CD8-positive, alpha-beta memory T cell (primary cell): Measurements from ENCODE around the gene AGMO. TPM values are rescaled to one million over a fixed set of nuclear protein-coding genes. Genes with fewer than 3 reads are reported as not detected.

ENCODE experiments used
- CTCF ChIA-PET: fragments of 350-600 bp; sonication (Branson Sonifier 250); formaldehyde crosslinking; loops from one replicate; lab custom pipeline; 2021; ENCODE audit warnings: antibody characterized with exemption; lab: Charles Lee
- POLR2A ChIA-PET: fragments of 350-600 bp; sonication (Branson Sonifier 250); formaldehyde crosslinking; loops from one replicate; lab custom pipeline; 2021; ENCODE audit warnings: antibody characterized with exemption; lab: Charles Lee
- DNase-seq, 5 donors: peaks; one replicate each; pipeline versions ENCODE4 v3.0.0 to v3.0.0-alpha.2; 2020 to 2022; ENCODE audit warnings: mixed read lengths in 1 of 5
- H3K27ac ChIP-seq: one replicate; pipeline ENCODE4 v1.7.0; 2013; ENCODE audit warnings: low read depth, mild to moderate bottlenecking, low read length, moderate library complexity
- H3K27me3 ChIP-seq: 2 replicates; pipeline ENCODE4 v1.7.0; 2013; ENCODE audit warnings: low read length, mild to moderate bottlenecking; ENCODE audit not compliant: insufficient read depth, poor library complexity, severe bottlenecking
- H3K36me3 ChIP-seq: 2 replicates; pipeline ENCODE4 v1.7.0; 2013; ENCODE audit warnings: mild to moderate bottlenecking, low read length, moderate library complexity; ENCODE audit not compliant: insufficient read depth
- H3K4me1 ChIP-seq: 2 replicates; pipeline ENCODE4 v1.7.0; 2013; ENCODE audit warnings: mild to moderate bottlenecking, low read length, moderate library complexity; ENCODE audit not compliant: insufficient read depth
- H3K4me3 ChIP-seq: 2 replicates; pipeline ENCODE4 v1.7.0; 2013; ENCODE audit warnings: mild to moderate bottlenecking, low read length
- H3K9me3 ChIP-seq: 2 replicates; pipeline ENCODE4 v1.7.0; 2013; ENCODE audit warnings: mild to moderate bottlenecking, low read length
- H3K27ac Mint-ChIP-seq, 8 donors: one replicate each; pipeline ENCODE4 v1.8.0; 2020 to 2021; ENCODE audit warnings: mixed read lengths in 8 of 8, mild to moderate bottlenecking in 6 of 8, inconsistent platforms in 3 of 8, moderate library complexity in 3 of 8
- H3K27me3 Mint-ChIP-seq, 2 donors: one replicate each; pipeline ENCODE4 v1.8.0; 2020 to 2021; ENCODE audit warnings: mixed read lengths in 2 of 2, mild to moderate bottlenecking in 1 of 2, moderate library complexity in 1 of 2
- H3K36me3 Mint-ChIP-seq, 3 donors: one replicate each; pipeline ENCODE4 v1.8.0; 2020 to 2021; ENCODE audit warnings: mixed read lengths in 3 of 3, inconsistent platforms in 1 of 3, mild to moderate bottlenecking in 1 of 3
- H3K4me1 Mint-ChIP-seq, 3 donors: one replicate each; pipeline ENCODE4 v1.8.0; 2020 to 2021; ENCODE audit warnings: mixed read lengths in 3 of 3, inconsistent platforms in 1 of 3, mild to moderate bottlenecking in 1 of 3
- H3K4me3 Mint-ChIP-seq, 7 donors: one replicate each; pipeline ENCODE4 v1.8.0; 2020 to 2021; ENCODE audit warnings: mixed read lengths in 7 of 7, mild to moderate bottlenecking in 6 of 7, moderate library complexity in 4 of 7, inconsistent platforms in 2 of 7
- H3K9me3 Mint-ChIP-seq, 5 donors: one replicate each; pipeline ENCODE4 v1.8.0; 2020 to 2022; ENCODE audit warnings: mixed read lengths in 5 of 5, mild to moderate bottlenecking in 3 of 5, moderate library complexity in 2 of 5, inconsistent platforms in 1 of 5
- polyA plus RNA-seq: library from polyadenylated mRNA; unstranded; fragments of 300-500 nt; fragmentation: Illumina TruSeq; gene quantifications from one replicate; pipeline ENCODE4 v1.2.3, GENCODE V29; 2021
- total RNA-seq, 2 experiments: library from RNA; stranded (reverse); gene quantifications; one replicate each; pipeline ENCODE4 v1.2.3, GENCODE V29; 2021

Gene AGMO
- total and polyA plus RNA-seq, 3 experiments from 2014 or later = not detected

GRCh38 chr7:15292138-15292537, 269.7 kb downstream of the AGMO start:
- Mint-ChIP-seq H3K4me3 (no peak overlapping the region), H3K4me1 (no peaks in the 10 kb centered on the region)
- CTCF ChIA-PET = no interaction called here

GRCh38 chr7:15291699-15292098, 270.1 kb downstream of the AGMO start:
- DNase-seq = no peak
- H3K4me3 ChIP-seq = no peak overlapping the region
- Mint-ChIP-seq H3K27me3 (no peaks in the 10 kb centered on the region), H3K36me3 (no peaks in the 10 kb centered on the region), H3K27ac (no peak overlapping the region), H3K4me1 (no peaks in the 10 kb centered on the region), H3K4me3 (no peak overlapping the region), H3K9me3 (peaks cover 0 to 6% (median 2%) of the 10 kb centered on the region in 5 donors)
- no peaks in the 10 kb centered on the region for H3K27me3 ChIP-seq
- H3K36me3 ChIP-seq = no peaks in the 10 kb centered on the region
- no peaks in the 10 kb centered on the region for H3K4me1 ChIP-seq
- no peak overlapping the region for H3K27ac ChIP-seq
- H3K9me3 ChIP-seq = no peaks in the 10 kb centered on the region
- ChIA-PET CTCF (no interaction called here), POLR2A (no interaction called here)

More at GRCh38 chr7:15292138-15292537, 269.7 kb downstream of the AGMO start:
- Mint-ChIP-seq H3K27ac (no peak overlapping the region), H3K36me3 (no peaks in the 10 kb centered on the region), H3K27me3 (no peaks in the 10 kb centered on the region), H3K9me3 (peaks cover 0 to 6% (median 2%) of the 10 kb centered on the region in 5 donors)
- Histone ChIP-seq H3K27me3 (no peaks in the 10 kb centered on the region), H3K4me3 (no peak overlapping the region), H3K27ac (no peak overlapping the region), H3K4me1 (no peaks in the 10 kb centered on the region), H3K9me3 (no peaks in the 10 kb centered on the region), H3K36me3 (no peaks in the 10 kb centered on the region)
- POLR2A ChIA-PET = no interaction called here
- DNase-seq = no peak

- no peak overlapping the region for H3K27ac ChIP-seq
- H3K36me3 ChIP-seq = no peaks in the 10 kb centered on the region
- Mint-ChIP-seq H3K27me3 (no peaks in the 10 kb centered on the region), H3K4me3 (no peak overlapping the region), H3K9me3 (peaks cover 0 to 13% (median 4%) of the 10 kb centered on the region in 5 donors), H3K36me3 (no peaks in the 10 kb centered on the region), H3K4me1 (no peaks in the 10 kb centered on the region), H3K27ac (no peak overlapping the region)
- POLR2A ChIA-PET = no interaction called here
- CTCF ChIA-PET = no interaction called here
- no peaks in the 10 kb centered on the region for H3K4me1 ChIP-seq
- no peaks in the 10 kb centered on the region for H3K9me3 ChIP-seq
- H3K4me3 ChIP-seq = no peak overlapping the region
- H3K27me3 ChIP-seq = no peaks in the 10 kb centered on the region
- no peak for DNase-seq
These were observed 273.1 kb downstream of the AGMO start for GRCh38 chr7:15288741-15289140.

- Histone ChIP-seq H3K4me3 (no peak overlapping the region), H3K9me3 (peaks cover 5% of the 10 kb centered on the region), H3K4me1 (no peaks in the 10 kb centered on the region), H3K27ac (no peak overlapping the region), H3K36me3 (no peaks in the 10 kb centered on the region), H3K27me3 (no peaks in the 10 kb centered on the region)
- CTCF ChIA-PET = no interaction called here
- Mint-ChIP-seq H3K27ac (no peak overlapping the region), H3K27me3 (no peaks in the 10 kb centered on the region), H3K9me3 (peaks cover 12 to 29% (median 13%) of the 10 kb centered on the region in 5 donors), H3K4me3 (no peak overlapping the region), H3K4me1 (no peaks in the 10 kb centered on the region), H3K36me3 (no peaks in the 10 kb centered on the region)
- DNase-seq = no peak
- POLR2A ChIA-PET = no interaction called here
These were observed 277.4 kb downstream of the AGMO start for GRCh38 chr7:15284396-15284795.

GRCh38 chr7:15280078-15280733, 281.6 kb downstream of the AGMO start:
- ChIA-PET CTCF (no interaction called here), POLR2A (no interaction called here)
- H3K4me3 ChIP-seq = no peak overlapping the region
- no peaks in the 10 kb centered on the region for H3K4me1 Mint-ChIP-seq
- no peak for DNase-seq
- no peaks in the 10 kb centered on the region for H3K4me1 ChIP-seq
- no peaks in the 10 kb centered on the region for H3K27me3 Mint-ChIP-seq
- H3K27me3 ChIP-seq = no peaks in the 10 kb centered on the region
- H3K36me3 Mint-ChIP-seq = no peaks in the 10 kb centered on the region
- no peak overlapping the region for H3K27ac ChIP-seq
- H3K4me3 Mint-ChIP-seq = no peak overlapping the region
- H3K9me3 ChIP-seq = peaks cover 5% of the 10 kb centered on the region
- H3K27ac Mint-ChIP-seq = no peak overlapping the region
- peaks cover 24 to 51% (median 34%) of the 10 kb centered on the region in 5 donors for H3K9me3 Mint-ChIP-seq
- H3K36me3 ChIP-seq = no peaks in the 10 kb centered on the region

GRCh38 chr7:15279640-15280039, 282.2 kb downstream of the AGMO start:
- Histone ChIP-seq H3K4me3 (no peak overlapping the region), H3K27ac (no peak overlapping the region), H3K27me3 (no peaks in the 10 kb centered on the region), H3K9me3 (peaks cover 5% of the 10 kb centered on the region), H3K36me3 (no peaks in the 10 kb centered on the region), H3K4me1 (no peaks in the 10 kb centered on the region)
- no peaks in the 10 kb centered on the region for H3K4me1 Mint-ChIP-seq
- ChIA-PET CTCF (no interaction called here), POLR2A (no interaction called here)
- H3K4me3 Mint-ChIP-seq = no peak overlapping the region
- no peak for DNase-seq
- peaks cover 25 to 57% (median 34%) of the 10 kb centered on the region in 5 donors for H3K9me3 Mint-ChIP-seq
- H3K27ac Mint-ChIP-seq = no peak overlapping the region
- H3K27me3 Mint-ChIP-seq = no peaks in the 10 kb centered on the region
- H3K36me3 Mint-ChIP-seq = no peaks in the 10 kb centered on the region

- DNase-seq = no peak
- ChIA-PET POLR2A (no interaction called here), CTCF (no interaction called here)
- Histone ChIP-seq H3K4me3 (no peak overlapping the region), H3K36me3 (no peaks in the 10 kb centered on the region), H3K27ac (no peak overlapping the region), H3K4me1 (no peaks in the 10 kb centered on the region), H3K9me3 (no peaks in the 10 kb centered on the region), H3K27me3 (no peaks in the 10 kb centered on the region)
- Mint-ChIP-seq H3K27me3 (no peaks in the 10 kb centered on the region), H3K27ac (no peak overlapping the region), H3K36me3 (no peaks in the 10 kb centered on the region), H3K4me1 (no peaks in the 10 kb centered on the region), H3K4me3 (no peak overlapping the region), H3K9me3 (peaks cover 13 to 64% (median 14%) of the 10 kb centered on the region in 5 donors)
These were observed 304.1 kb downstream of the AGMO start for GRCh38 chr7:15257689-15258088.

GRCh38 chr7:15252181-15252580, 309.6 kb downstream of the AGMO start:
- Mint-ChIP-seq H3K27me3 (no peaks in the 10 kb centered on the region), H3K4me1 (no peaks in the 10 kb centered on the region), H3K27ac (no peak overlapping the region), H3K9me3 (peaks cover 3 to 21% (median 6%) of the 10 kb centered on the region in 5 donors), H3K4me3 (no peak overlapping the region), H3K36me3 (no peaks in the 10 kb centered on the region)
- Histone ChIP-seq H3K27ac (no peak overlapping the region), H3K4me1 (no peaks in the 10 kb centered on the region), H3K36me3 (no peaks in the 10 kb centered on the region), H3K9me3 (no peaks in the 10 kb centered on the region), H3K27me3 (no peaks in the 10 kb centered on the region), H3K4me3 (no peak overlapping the region)
- ChIA-PET POLR2A (no interaction called here), CTCF (no interaction called here)
- no peak for DNase-seq
